ENCODE data around the gene GGCX. TPM values are rescaled to one million over a fixed set of nuclear protein-coding genes. Genes with fewer than 3 reads are reported as not detected.

The GGCX gene
- total RNA-seq, 1 experiment from 2014 or later: 47.0 TPM

DNA sequence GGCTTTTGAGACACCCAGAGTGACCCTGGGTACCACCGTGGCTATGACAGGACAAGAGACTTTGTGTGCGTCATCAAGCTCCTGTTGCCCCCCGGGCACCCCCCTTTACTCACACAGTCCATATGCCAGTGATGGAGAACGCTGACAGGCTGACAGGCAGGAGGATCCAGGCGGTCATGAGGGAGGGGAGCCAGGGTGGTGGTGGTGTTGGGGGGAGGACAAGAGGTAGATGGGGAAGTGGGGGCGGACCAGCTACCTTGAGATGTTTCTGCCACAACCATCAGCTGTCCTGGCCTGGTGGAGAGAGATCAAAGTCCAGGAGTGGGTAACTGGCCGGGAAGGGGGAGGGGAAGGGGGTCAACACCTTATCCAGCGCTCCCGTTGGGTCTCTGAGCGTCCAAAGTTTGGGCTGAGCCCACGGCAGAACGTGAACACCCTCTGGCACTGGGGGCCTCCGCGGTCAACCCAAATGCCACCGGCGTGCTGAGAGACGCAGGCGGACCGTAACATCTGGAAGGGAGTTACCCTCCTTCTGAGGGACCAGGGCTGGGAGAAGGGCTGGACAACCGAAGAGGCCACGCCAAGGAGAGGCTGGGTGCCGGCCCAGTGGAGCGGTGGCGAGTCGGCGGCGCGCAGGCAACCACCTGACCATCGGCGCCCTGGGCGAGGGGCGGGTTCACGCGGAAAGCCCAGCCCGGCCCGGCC is 40.6 kb upstream of the GGCX start:
- peak overlapping the region; percentile 83 for H3K4me2 ChIP-seq (ENCODE audit: low read depth, low read length, poor library complexity, severe bottlenecking)
- no peak overlapping the region for H2AFZ ChIP-seq (ENCODE audit: low read length)
- no peaks in the 10 kb centered on the region for H3K9me2 ChIP-seq (replicated peaks; ENCODE audit: insufficient read depth, low read length)
- H3K27ac ChIP-seq (ENCODE audit: low read length): no peak overlapping the region
- peak overlapping the region; percentile 68 for H3K9ac ChIP-seq (ENCODE audit: low read length)
- peak overlapping the region; percentile 70 for H3K4me3 ChIP-seq (ENCODE audit: low read length)
- peaks cover 8% of the 10 kb centered on the region for H3K79me2 ChIP-seq (ENCODE audit: low read length)
- peak; percentile 59 for DNase-seq
- H3K36me3 ChIP-seq (ENCODE audit: insufficient read depth, low read length): peaks cover 7% of the 10 kb centered on the region; the same call in 1 of the 2 replicates
- no peaks in the 10 kb centered on the region for H3K9me3 ChIP-seq (ENCODE audit: low read length)
- peaks cover 39% of the 10 kb centered on the region for H3K4me1 ChIP-seq (ENCODE audit: low read length)
- no peaks in the 10 kb centered on the region for H3K27me3 ChIP-seq (ENCODE audit: low read length)
- H4K20me1 ChIP-seq (ENCODE audit: insufficient read depth, low read depth, low read length): 0 out of 2 replicates have a peak, but pooled peaks cover 5% of the 10 kb centered on the region

GRCh38 chr2:85600951-85601770 is 39.9 kb upstream of the GGCX start:
- Histone ChIP-seq H3K79me2 (ENCODE audit: low read length) (peaks cover 16% of the 10 kb centered on the region), H3K4me3 (ENCODE audit: low read length) (peak overlapping the region; percentile 70; the same call in 1 of the 2 replicates), H3K9ac (ENCODE audit: low read length) (peak overlapping the region; percentile 68), H3K9me3 (ENCODE audit: low read length) (no peaks in the 10 kb centered on the region), H3K27ac (ENCODE audit: low read length) (no peak overlapping the region), H2AFZ (ENCODE audit: low read length) (no peak overlapping the region), H3K4me1 (ENCODE audit: low read length) (peaks cover 46% of the 10 kb centered on the region), H3K9me2 (replicated peaks; ENCODE audit: insufficient read depth, low read length) (no peaks in the 10 kb centered on the region), H3K27me3 (ENCODE audit: low read length) (no peaks in the 10 kb centered on the region), H3K4me2 (ENCODE audit: low read depth, low read length, poor library complexity, severe bottlenecking) (peak overlapping the region; percentile 83), H4K20me1 (ENCODE audit: insufficient read depth, low read depth, low read length) (peaks cover 12% of the 10 kb centered on the region; the same call in 1 of the 2 replicates), H3K36me3 (ENCODE audit: insufficient read depth, low read length) (peaks cover 12% of the 10 kb centered on the region; the same call in 1 of the 2 replicates)
- DNase-seq: peak; percentile 54

- Histone ChIP-seq H2AFZ (ENCODE audit: low read length) (no peak overlapping the region), H3K27me3 (ENCODE audit: low read length) (no peaks in the 10 kb centered on the region), H3K4me1 (ENCODE audit: low read length) (peaks cover 47% of the 10 kb centered on the region), H3K27ac (ENCODE audit: low read length) (no peak overlapping the region), H4K20me1 (ENCODE audit: insufficient read depth, low read depth, low read length) (peaks cover 14% of the 10 kb centered on the region; the same call in 1 of the 2 replicates), H3K9ac (ENCODE audit: low read length) (no peak overlapping the region), H3K4me2 (ENCODE audit: low read depth, low read length, poor library complexity, severe bottlenecking) (no peak overlapping the region), H3K9me2 (replicated peaks; ENCODE audit: insufficient read depth, low read length) (no peaks in the 10 kb centered on the region), H3K36me3 (ENCODE audit: insufficient read depth, low read length) (peaks cover 12% of the 10 kb centered on the region; the same call in 1 of the 2 replicates), H3K4me3 (ENCODE audit: low read length) (no peak overlapping the region), H3K79me2 (ENCODE audit: low read length) (peaks cover 22% of the 10 kb centered on the region), H3K9me3 (ENCODE audit: low read length) (no peaks in the 10 kb centered on the region)
- DNase-seq: no peak
Observed at GRCh38 chr2:85600235-85600575, 38.9 kb upstream of the GGCX start.

GRCh38 chr2:85599468-85600234 is 38.4 kb upstream of the GGCX start:
- H3K4me1 ChIP-seq (ENCODE audit: low read length): peaks cover 49% of the 10 kb centered on the region
- H3K79me2 ChIP-seq (ENCODE audit: low read length): peaks cover 27% of the 10 kb centered on the region
- no peak overlapping the region for H3K4me2 ChIP-seq (ENCODE audit: low read depth, low read length, poor library complexity, severe bottlenecking)
- no peaks in the 10 kb centered on the region for H3K9me3 ChIP-seq (ENCODE audit: low read length)
- no peak overlapping the region for H3K27ac ChIP-seq (ENCODE audit: low read length)
- H4K20me1 ChIP-seq (ENCODE audit: insufficient read depth, low read depth, low read length): peaks cover 14% of the 10 kb centered on the region; the same call in 1 of the 2 replicates
- no peak overlapping the region for H2AFZ ChIP-seq (ENCODE audit: low read length)
- no peak for DNase-seq
- no peak overlapping the region for H3K4me3 ChIP-seq (ENCODE audit: low read length)
- H3K27me3 ChIP-seq (ENCODE audit: low read length): no peaks in the 10 kb centered on the region
- H3K9ac ChIP-seq (ENCODE audit: low read length): no peak overlapping the region
- H3K9me2 ChIP-seq (replicated peaks; ENCODE audit: insufficient read depth, low read length): no peaks in the 10 kb centered on the region
- peaks cover 12% of the 10 kb centered on the region; the same call in 1 of the 2 replicates for H3K36me3 ChIP-seq (ENCODE audit: insufficient read depth, low read length)

- Histone ChIP-seq H3K9me3 (ENCODE audit: low read length) (no peaks in the 10 kb centered on the region), H3K79me2 (ENCODE audit: low read length) (peaks cover 34% of the 10 kb centered on the region), H3K9ac (ENCODE audit: low read length) (no peak overlapping the region), H3K9me2 (replicated peaks; ENCODE audit: insufficient read depth, low read length) (no peaks in the 10 kb centered on the region), H3K4me1 (ENCODE audit: low read length) (peaks cover 50% of the 10 kb centered on the region), H3K4me2 (ENCODE audit: low read depth, low read length, poor library complexity, severe bottlenecking) (no peak overlapping the region), H3K36me3 (ENCODE audit: insufficient read depth, low read length) (peaks cover 12% of the 10 kb centered on the region; the same call in 1 of the 2 replicates), H3K4me3 (ENCODE audit: low read length) (no peak overlapping the region), H4K20me1 (ENCODE audit: insufficient read depth, low read depth, low read length) (peaks cover 14% of the 10 kb centered on the region; the same call in 1 of the 2 replicates), H3K27ac (ENCODE audit: low read length) (no peak overlapping the region), H2AFZ (ENCODE audit: low read length) (no peak overlapping the region), H3K27me3 (ENCODE audit: low read length) (no peaks in the 10 kb centered on the region)
- no peak for DNase-seq
Observed at GRCh38 chr2:85598594-85599340, 37.5 kb upstream of the GGCX start.

- H3K27me3 ChIP-seq (ENCODE audit: low read length): no peaks in the 10 kb centered on the region
- H3K9ac ChIP-seq (ENCODE audit: low read length): peak overlapping the region; percentile 90
- peak overlapping the region; percentile 86; the same call in 1 of the 2 replicates for H3K4me3 ChIP-seq (ENCODE audit: low read length)
- H3K27ac ChIP-seq (ENCODE audit: low read length): no peak overlapping the region
- peaks cover 34% of the 10 kb centered on the region for H3K79me2 ChIP-seq (ENCODE audit: low read length)
- peaks cover 12% of the 10 kb centered on the region; the same call in 1 of the 2 replicates for H3K36me3 ChIP-seq (ENCODE audit: insufficient read depth, low read length)
- no peak for DNase-seq
- peaks cover 44% of the 10 kb centered on the region for H3K4me1 ChIP-seq (ENCODE audit: low read length)
- peak overlapping the region; percentile 91 for H3K4me2 ChIP-seq (ENCODE audit: low read depth, low read length, poor library complexity, severe bottlenecking)
- peaks cover 14% of the 10 kb centered on the region; the same call in 1 of the 2 replicates for H4K20me1 ChIP-seq (ENCODE audit: insufficient read depth, low read depth, low read length)
- H2AFZ ChIP-seq (ENCODE audit: low read length): no peak overlapping the region
- H3K9me3 ChIP-seq (ENCODE audit: low read length): no peaks in the 10 kb centered on the region
- H3K9me2 ChIP-seq (replicated peaks; ENCODE audit: insufficient read depth, low read length): no peaks in the 10 kb centered on the region
Observed at GRCh38 chr2:85597241-85597640, 35.9 kb upstream of the GGCX start.

- Histone ChIP-seq H3K9me2 (replicated peaks; ENCODE audit: insufficient read depth, low read length) (no peaks in the 10 kb centered on the region), H3K79me2 (ENCODE audit: low read length) (peaks cover 34% of the 10 kb centered on the region), H3K36me3 (ENCODE audit: insufficient read depth, low read length) (peaks cover 12% of the 10 kb centered on the region; the same call in 1 of the 2 replicates)
Observed at GRCh38 chr2:85596486-85597143, 35.3 kb upstream of the GGCX start.

More at GRCh38 chr2:85596486-85597143, 35.3 kb upstream of the GGCX start:
- no peaks in the 10 kb centered on the region for H3K9me3 ChIP-seq (ENCODE audit: low read length)
- no peak for DNase-seq
- H3K27ac ChIP-seq (ENCODE audit: low read length): no peak overlapping the region
- H4K20me1 ChIP-seq (ENCODE audit: insufficient read depth, low read depth, low read length): peaks cover 14% of the 10 kb centered on the region; the same call in 1 of the 2 replicates
- H3K4me3 ChIP-seq (ENCODE audit: low read length): peak overlapping the region; percentile 86
- peak overlapping the region; percentile 90 for H3K9ac ChIP-seq (ENCODE audit: low read length)
- H3K4me2 ChIP-seq (ENCODE audit: low read depth, low read length, poor library complexity, severe bottlenecking): peak overlapping the region; percentile 91
- no peaks in the 10 kb centered on the region for H3K27me3 ChIP-seq (ENCODE audit: low read length)
- peaks cover 38% of the 10 kb centered on the region for H3K4me1 ChIP-seq (ENCODE audit: low read length)
- H2AFZ ChIP-seq (ENCODE audit: low read length): no peak overlapping the region
